GM12801 (cell line): ENCODE measurements around the gene LSM14A.

Experiments
- TF ChIP-seq, protein P1 (sequence below): IDR thresholded peaks from one replicate; pipeline ENCODE4 v1.5.1; 2011; ENCODE audit warnings: control low read depth; ENCODE audit not compliant: insufficient read length; ENCODE audit errors: extremely low read depth

The LSM14A gene

DNA sequence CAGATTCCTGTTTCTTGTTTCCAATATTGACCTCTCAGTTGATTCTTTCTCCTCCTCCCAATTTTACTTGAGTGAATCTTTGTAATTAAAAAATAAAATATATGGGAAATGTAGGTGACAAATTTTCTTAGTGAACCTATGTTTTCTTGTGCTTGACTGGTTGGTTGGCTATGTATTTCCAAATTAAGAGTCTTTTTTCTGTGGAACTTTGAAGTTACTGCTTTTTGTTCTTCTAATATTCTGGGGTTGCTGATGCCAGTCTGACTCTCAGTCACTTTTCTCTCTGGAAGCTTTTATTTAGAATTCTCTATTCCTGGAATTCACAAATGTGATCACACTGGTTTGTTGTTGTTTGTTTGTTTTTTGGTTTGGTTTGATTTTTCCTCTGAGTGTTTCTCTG is 9.8 kb downstream of the LSM14A start:
- TF ChIP-seq, protein P1, sequence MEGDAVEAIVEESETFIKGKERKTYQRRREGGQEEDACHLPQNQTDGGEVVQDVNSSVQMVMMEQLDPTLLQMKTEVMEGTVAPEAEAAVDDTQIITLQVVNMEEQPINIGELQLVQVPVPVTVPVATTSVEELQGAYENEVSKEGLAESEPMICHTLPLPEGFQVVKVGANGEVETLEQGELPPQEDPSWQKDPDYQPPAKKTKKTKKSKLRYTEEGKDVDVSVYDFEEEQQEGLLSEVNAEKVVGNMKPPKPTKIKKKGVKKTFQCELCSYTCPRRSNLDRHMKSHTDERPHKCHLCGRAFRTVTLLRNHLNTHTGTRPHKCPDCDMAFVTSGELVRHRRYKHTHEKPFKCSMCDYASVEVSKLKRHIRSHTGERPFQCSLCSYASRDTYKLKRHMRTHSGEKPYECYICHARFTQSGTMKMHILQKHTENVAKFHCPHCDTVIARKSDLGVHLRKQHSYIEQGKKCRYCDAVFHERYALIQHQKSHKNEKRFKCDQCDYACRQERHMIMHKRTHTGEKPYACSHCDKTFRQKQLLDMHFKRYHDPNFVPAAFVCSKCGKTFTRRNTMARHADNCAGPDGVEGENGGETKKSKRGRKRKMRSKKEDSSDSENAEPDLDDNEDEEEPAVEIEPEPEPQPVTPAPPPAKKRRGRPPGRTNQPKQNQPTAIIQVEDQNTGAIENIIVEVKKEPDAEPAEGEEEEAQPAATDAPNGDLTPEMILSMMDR, result no peak

DNA sequence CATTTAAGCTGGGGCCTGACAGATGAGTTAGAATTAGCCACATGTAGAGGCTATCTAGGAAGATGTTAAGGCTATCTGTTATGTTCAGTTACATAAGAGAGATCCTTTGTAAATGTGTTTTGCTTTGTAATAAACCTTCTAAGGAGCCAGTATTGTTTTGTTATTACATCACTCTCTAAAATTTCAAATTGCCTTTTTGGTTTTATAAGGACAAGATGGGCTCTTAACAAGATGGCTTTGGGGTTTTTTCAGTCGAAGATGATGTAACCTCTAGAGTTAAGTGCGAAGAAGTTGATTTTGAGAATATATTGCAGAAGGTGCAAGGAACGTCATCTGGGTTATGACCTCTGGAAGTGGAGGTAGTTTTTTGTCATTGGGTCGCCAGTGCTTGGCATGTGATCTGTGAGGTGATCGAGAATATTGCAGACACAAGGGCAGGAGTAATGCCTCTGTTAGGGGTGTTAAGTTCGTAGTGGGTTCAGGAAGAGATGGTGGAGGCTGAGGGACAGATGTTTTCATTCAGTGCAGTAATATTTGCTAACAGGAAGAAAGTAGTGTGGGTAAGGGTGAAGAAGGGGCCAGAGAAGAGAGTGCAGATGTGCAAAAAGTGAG is 12.7 kb downstream of the LSM14A start:
- TF ChIP-seq, protein P1, result no peak

DNA sequence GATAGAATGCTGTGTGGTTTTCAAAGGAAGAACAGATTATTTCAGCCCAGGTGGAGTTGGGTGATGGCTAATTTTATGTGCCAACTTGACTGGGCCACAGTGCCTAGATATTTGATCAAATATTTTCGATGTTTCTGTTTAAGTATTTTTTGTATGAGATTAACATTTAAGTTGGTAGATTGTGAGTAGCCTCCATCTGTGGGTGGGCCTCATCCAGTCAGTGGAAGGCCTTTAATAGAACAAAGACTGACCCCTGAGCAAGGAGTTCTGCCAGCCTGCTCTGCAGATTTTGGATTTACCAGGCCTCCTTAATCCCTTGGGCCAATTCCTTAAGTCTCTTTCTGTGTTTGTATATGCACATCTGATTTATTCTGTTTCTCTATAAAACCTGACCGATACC is 13.9 kb downstream of the LSM14A start:
- TF ChIP-seq, protein P1, result no peak

DNA sequence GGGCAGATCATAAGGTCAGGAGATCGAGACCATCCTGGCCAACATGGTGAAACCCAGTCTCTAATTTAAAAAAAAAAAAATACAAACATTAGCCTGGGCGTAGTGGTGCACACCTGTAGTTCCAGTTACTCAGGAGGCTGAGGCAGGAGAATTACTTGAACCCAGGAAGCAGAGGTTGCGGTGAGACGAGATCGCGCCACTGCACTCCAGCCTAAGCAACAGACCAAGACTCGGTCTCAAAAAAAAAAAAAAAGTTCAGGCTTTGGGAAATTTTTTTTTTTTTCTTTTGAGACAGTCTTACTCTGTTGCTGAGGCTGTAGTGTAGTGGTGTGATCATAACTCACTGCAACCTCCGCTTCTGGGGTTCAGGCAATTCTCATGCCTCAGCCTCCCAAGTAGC is 14.7 kb downstream of the LSM14A start:
- TF ChIP-seq, protein P1, result no peak

DNA sequence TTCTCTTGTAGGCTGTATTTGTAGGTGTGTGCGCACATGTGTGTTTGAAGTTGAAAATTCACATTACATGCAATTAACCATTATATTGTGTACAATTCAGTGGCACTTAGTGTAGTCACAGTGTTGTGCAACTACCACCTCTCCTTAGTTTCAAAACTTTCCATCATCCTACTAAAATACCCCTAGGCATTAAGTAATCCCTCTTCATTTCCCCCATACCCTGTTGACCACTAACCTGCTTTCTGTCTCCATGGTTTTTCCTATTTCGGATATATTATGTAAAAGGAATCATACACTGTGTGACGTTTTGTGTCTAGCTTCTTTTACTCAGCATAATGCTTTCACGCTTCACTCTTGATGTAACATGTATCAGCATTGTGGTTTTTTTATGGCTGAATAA is 16.1 kb downstream of the LSM14A start:
- TF ChIP-seq, protein P1, result no peak

DNA sequence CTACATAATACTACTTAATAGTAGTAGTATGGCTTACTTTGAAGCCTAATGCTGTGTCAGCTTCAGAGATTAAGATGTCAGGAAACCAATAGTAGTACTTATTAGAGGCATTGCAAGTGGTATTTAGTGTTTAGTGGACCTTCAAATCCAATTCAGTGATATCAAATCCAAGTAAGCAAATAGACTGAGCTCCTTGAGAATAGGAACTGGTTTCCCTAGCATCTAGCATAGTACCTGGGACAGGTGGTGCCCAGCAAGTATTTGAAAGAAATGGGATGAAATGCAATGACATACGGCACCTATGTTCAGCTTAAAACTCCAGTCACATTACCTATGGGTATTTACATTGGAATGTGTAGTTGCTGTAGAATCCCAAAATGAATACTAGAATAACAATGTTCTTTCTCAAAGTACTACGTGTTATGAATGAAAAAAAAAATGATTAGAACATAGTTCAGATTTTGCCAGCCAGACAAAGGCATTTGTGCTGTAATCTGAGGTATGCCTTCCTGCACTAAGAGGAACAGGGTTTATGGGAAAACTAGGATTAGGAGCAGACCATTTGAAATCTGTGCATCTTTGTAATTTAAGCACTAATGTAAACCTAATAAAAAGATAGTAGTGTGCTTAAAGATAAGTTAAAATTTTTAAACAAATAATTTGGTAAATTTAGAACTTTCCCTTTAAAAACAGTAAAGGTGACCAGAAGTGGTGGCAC is 17.1 kb downstream of the LSM14A start:
- TF ChIP-seq, protein P1, result no peak

DNA sequence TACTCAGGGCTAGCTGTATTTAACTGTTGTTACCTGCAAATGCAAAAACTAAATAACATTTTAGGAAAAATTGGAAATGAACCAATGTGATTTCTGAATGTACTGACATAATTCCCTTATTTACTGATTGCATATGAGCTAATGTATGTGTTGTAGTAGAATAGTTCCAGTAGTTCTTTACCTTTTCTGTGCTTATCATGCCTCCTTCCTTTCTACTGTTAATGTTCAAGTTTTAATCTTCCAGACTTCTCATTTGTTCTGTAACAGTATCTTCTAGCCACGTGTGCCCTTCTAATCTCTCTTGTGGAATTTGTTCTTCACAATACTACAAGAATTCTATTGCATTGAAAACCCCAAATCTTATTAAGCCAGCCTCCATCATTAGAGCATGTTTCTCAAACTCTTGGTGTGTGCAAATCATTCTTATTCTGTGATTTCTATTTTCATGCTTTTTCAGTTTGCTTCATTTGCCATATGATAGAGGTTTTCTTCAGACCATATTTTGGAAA is 17.7 kb downstream of the LSM14A start:
- TF ChIP-seq, protein P1, result no peak
